H54 (cell line): ENCODE data around the gene MYO16.
A peak's percentile ranks its signal among the peaks of the same experiment; 100 is the strongest.

Experiments used
- DNase-seq: peaks from one replicate; pipeline ENCODE4 v3.0.0; 2011; ENCODE audit warnings: low spot score, mixed read lengths; ENCODE audit not compliant: insufficient read length
- FAIRE-seq: peaks from 3 replicates; lab custom pipeline; 2011; peaks lifted over from hg19 to GRCh38; lab: Jason Lieb, UNC
- POLR2A ChIP-seq: IDR thresholded peaks from 2 replicates; pipeline ENCODE4 v1.6.1; 2011; ENCODE audit warnings: low read depth, mild to moderate bottlenecking, low read length

Gene MYO16

DNA sequence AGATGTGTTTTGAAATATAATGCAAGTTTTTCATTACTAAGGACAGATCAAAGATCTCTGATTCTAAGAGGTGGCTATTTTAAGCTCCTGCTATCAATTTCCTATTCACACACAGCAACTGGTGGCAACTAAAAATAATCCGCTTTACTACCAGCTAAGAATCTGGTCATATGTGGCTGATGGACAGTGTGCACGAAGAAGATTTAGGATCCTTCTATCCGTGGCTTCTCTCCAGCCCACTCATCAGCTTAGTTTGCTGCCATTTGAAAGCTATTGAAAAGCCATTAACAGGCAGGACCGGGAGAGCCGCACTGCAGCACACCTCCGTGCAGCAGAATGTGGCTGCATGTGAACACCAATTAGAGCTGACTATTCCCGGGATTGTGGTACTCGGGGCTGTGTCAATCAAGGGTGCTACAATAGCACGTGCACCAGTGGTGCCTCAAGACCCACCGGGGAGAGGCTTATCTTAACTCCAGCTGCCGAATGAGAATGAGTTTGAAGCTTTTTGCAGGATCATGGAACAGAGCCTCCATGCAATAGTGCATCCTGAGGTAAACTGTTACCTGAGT is at the start of gene MYO16:
Gene MYO16 (plus strand): TSS at position 431 of the 572 bp plus-strand sequence. CDS start 234 bp downstream, outside the sequence.
- no peak for FAIRE-seq
- TF ChIP-seq POLR2A = no peak
- DNase-seq = no peak

DNA sequence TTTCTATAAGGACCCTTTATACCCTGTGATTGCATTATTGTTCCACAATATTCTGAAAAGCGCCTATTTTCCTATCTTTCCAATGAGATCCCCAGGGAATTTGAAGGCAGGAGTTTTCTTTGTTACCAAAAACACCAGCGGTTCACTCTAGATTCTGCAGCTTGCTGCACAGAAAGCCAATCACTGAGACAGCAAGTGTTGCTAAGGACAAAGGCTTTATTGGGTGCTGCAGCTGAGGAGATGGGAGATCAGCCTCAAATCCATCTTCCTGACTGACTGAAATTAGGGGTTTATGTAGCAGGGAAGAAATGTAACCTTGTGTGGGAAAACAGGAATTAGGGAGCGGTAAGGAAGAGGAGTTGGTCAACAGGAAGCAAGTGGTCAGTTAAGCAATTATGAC is 42.6 kb upstream of the MYO16 start:
- DNase-seq (no peak), FAIRE-seq (no peak)
- TF ChIP-seq POLR2A = no peak

DNA sequence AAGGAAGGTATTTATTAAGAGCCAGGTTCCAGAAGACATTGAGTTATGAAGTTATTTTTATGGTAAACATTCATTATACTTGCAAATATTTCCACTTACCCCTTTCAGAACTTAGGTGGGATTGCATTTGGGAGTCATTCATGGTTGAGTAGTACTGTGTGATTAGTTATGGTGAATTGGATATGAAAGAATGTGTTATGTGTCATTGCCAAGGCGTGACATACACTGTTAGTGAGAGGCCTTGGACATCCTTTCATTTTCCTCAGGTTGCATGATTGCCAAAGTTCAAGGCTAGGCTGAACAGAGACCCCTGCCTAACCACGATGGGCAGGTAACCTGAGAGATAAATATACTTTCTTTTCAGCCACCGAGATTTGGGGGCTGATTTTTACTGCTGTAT is 40.9 kb upstream of the MYO16 start:
- DNase-seq (no peak), FAIRE-seq (no peak)
- no peak for TF ChIP-seq POLR2A

DNA sequence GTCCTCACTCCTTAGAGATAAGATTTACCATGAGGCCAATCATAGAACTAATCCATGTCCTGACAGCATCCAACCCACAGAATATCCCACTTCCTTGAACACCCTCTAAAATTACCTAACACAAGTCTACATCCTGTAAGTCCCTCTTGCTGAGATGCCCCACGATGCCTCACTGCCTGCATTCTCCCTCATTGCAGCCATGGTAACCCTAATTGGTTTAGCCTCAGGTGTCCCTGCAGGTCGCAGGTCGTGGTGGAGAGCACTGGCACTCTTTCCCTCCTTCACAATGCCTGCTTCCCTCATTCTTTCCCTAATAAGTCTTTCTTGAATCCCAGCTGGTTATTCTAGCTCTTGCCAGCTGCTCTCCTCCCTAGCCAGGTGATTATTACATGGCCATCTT is 35.3 kb upstream of the MYO16 start:
- FAIRE-seq (no peak), DNase-seq (no peak)
- TF ChIP-seq POLR2A = no peak

DNA sequence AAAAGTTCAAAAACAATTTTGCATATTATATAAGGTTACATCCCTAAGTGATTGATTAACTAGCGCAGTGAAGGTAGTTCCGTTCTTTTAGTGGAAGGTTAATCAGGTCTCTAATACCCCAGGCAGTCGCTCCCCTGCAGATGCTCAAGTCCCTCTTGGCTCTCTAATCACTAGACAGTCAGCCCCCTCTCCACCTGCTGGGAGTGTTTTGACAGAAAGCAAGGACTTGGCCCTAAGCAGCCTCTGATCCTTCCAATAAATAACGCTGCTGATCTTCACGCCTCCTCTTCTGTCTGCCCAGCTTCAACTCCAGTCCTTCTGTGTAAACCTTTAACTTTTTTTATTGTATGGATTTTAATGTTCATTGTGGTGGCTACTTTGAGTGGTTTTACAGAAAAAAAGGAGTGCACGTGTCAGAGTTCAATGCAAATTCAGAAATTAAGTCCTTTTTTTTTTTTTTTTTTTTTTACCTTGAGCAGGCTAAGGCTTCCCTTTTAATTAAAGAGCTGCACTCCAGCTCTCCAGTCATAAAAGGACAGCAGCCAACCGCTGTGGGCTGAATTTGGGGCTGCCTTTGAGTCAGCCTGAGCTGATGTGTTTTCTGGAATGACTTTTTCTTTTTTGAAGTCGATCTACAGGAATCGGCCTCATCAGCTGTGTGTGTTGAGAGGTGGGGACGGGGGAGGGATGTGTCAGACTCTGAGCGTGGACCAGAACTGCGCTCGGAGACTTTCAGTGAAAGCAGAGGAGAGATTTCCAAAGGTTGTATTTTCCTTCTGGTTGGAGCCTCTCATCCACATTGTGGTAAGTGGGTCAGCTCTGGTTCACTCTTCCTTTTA is 33.8 kb upstream of the MYO16 start:
- DNase-seq (no peak), FAIRE-seq (no peak)
- TF ChIP-seq POLR2A = no peak

DNA sequence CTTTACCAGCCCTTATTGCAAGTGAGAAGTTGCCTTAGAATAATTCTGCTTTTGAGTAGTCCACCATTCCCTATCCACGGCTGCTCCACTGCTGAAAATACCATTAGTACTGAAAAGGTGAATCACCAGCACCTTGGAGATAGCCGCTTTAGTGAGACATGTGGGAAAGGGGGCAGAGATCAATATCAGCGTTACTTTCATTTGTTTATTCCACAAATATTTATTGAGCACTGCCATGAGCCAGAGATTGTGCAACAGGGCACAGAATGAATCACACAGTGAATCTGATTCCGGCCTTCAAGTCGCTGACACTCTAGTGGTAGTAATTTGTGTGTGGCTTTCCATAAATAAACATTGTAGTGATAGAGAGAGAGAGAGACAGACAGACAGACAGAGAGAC is 31.5 kb upstream of the MYO16 start:
- no peak for FAIRE-seq
- TF ChIP-seq POLR2A = no peak
- no peak for DNase-seq

DNA sequence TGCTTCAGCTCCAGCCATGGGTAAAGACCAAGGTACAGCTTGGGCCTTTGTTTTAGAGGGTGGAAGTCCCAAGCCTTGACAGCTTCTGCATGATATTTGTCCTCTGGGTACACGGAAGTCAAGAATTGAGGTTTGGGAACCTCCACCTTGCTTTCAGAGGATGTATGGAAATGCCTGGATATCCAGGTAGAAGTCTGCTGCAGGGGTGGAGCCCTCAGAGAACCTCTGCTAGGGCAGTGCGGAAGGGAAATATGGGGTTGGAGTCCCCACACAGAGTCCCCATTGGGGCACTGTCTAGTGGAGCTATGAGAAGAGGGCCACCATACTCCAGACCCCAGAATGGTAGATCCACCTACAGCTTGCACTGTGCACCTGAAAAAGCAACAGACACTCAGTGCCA is 23.0 kb upstream of the MYO16 start:
- FAIRE-seq (no peak), DNase-seq (no peak)
- TF ChIP-seq POLR2A = no peak

DNA sequence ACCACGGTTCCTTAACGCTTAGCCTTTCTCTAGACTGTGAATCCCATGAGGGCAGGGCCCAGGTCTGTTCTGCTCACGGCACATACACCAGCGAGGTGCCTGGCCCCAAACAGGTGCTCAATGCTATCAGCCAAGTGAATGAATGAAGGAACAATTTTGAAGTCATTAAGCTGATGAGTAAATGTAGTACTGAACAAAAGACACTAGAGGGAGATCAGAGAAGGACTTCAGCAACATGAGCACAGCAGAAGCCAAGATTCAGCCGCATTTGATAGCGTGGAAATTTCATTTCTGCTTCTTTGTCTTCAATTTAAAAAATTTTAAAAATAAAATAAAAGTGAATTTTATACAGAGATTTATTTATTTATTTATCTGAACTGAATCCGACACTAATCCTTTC is 20.1 kb upstream of the MYO16 start:
- DNase-seq (peak; percentile 26), FAIRE-seq (peak; percentile 89)
- no peak for TF ChIP-seq POLR2A

DNA sequence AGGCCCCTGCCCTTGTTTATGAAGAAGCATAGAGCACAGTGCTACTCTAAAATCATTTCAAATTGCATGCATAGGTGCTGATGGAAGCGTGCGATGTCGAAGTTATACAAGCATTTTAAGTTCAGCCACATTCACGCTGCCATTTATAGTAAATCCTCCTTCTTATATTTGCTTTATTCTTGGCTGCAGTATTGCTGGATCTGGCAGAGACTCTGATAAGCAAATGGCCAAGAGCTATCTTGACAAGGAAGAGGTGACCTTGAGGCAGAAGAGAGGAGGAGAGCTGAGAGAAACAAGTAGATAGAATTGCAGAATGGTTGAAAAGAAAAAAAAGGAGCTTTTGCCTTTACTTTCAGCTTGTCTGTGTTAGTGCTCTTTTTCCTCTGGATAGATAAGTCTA is 18.9 kb upstream of the MYO16 start:
- no peak for TF ChIP-seq POLR2A
- FAIRE-seq = no peak
- DNase-seq = no peak

DNA sequence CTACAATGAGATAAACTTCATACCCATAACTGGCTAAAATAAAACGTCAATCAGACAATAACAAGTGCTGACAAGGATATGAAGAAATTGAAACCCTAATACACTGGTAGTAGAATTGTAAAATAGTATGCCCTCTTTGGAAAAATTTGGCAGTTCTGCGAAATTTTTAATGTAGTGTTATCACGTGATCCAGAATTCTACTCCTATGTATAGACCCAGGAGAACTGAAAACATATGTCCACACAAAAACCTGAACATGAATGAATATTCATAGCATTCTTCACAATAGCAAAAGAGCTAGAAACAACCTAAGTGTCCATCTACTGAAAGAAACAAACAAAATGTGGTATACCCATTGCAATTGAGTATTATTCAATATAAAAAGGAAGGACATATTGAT is 14.2 kb upstream of the MYO16 start:
- DNase-seq (no peak), FAIRE-seq (peak; percentile 55)
- no peak for TF ChIP-seq POLR2A

DNA sequence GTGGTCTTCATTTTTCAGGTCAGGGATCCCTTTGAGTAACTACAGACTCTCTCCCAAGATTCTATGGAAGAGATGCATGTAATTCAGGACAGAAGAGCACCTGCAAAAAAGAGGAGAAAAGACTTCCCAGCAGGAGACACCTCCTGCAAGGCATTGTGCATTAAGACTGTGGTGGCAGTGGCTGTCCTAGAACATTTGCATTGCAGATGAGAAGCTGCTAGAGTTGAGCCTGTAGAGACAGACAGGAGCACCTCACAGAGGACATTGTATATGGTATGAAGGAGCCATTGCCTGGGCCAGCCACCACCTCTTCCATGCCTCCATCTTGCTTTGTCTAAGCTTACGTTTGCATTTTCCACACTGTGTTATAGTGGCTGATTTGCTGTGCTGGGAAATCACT is 11.2 kb upstream of the MYO16 start:
- DNase-seq (no peak), FAIRE-seq (no peak)
- TF ChIP-seq POLR2A = no peak

DNA sequence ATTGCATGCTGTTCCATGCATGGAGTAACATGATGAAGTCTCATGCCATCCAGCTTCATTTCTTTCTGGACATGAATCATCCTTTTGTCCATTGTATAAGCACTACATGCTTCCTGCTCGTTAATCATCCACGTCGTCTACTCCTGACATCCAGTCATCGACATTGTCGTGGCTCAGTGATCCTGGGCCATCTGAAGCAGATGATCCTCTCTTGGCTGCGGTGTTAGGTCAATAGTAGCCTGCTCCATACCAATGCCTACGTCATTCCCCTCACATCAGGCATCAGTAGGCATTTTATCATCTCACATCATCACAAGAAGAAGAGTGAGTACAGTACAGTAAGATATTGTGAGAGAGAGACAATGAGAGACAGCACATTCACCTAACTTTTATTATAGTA is 7.9 kb upstream of the MYO16 start:
- no peak for TF ChIP-seq POLR2A
- no peak for FAIRE-seq
- DNase-seq = no peak

DNA sequence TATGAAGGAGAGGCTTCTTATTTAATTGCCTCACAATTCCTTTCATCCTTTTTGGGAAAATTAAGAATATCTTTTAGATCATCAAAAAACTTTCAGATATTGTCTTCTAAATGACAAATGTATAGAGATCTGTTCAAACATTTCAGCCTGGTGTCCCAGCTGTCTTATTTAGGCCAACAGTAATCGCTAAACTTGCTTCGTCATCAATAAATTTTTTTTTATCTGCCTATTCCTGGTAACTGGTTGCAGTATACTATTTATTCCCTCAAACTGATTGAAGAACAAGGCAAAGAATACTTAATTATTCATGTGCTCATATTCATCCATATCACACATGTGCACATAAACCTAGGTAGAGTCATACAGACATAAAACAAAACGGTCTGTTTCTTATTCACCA is 5.3 kb upstream of the MYO16 start:
- FAIRE-seq = peak; percentile 33
- no peak for TF ChIP-seq POLR2A
- DNase-seq = no peak

DNA sequence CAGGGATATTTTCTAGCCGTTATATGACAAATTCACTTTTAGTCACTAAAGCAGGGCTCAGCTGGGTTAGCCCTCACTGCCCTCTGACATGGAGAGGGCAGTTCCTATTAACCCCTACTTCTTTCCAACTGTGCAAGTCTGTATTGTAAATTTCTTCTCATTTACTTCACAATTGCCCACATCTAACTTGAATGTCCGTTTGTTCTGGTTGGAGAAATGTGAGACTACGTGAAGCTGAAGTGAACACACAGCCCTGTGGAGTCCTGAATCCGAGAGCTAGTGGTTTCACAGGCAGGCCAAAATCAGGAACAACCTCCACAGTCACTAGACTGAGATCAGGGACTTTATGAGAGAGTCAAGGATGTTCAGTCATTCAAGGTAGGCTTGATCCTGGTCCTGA is 4.4 kb upstream of the MYO16 start:
- FAIRE-seq = no peak

DNA sequence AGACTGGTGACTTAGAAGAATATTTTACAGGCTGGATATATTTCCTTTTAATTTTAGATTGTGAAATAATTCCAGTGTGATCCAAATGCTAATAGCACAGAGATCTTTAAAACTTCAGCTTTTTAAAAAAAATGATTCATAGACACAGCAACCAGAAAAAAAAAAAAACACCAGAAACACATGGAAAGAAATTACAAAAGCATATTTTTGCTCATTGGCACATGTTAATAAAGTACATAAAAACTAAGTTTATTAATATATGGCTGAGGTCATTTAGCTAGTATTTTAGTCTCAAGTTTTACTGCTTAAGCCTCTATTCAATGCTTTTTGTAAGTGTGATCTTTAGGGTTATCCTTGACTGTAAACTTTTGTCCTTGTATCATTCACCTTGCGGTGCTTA is 577 bp downstream of the MYO16 start:
- no peak for FAIRE-seq
- TF ChIP-seq POLR2A = no peak
- no peak for DNase-seq

More for the DNA sequence above, 4.4 kb upstream of the MYO16 start:
- DNase-seq = no peak
- TF ChIP-seq POLR2A = no peak
